ENCODE results near the gene C10orf53. TPM values are rescaled to one million over a fixed set of nuclear protein-coding genes. Genes with fewer than 3 reads are reported as not detected.

Gene C10orf53, protein sequence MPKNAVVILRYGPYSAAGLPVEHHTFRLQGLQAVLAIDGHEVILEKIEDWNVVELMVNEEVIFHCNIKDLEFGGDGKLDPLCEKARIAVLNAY
- total RNA-seq (2014; rRNA removed; shearing (Covaris generic)), result not detected in 2 replicates
- not detected in 2 replicates for polyA plus RNA-seq (2015; cell fraction: cytosol; rRNA removed)
- polyA plus RNA-seq (2015; cell fraction: nucleus; rRNA removed), result not detected in 2 replicates

GRCh38 chr10:49679480-49679893 is at the start of gene C10orf53:
TSS of gene C10orf53 (plus strand) at chr10:49679651. CDS start at chr10:49679698, 47 bp downstream.
- DNase-seq (ENCODE audit: low read depth), result no peak

DNA sequence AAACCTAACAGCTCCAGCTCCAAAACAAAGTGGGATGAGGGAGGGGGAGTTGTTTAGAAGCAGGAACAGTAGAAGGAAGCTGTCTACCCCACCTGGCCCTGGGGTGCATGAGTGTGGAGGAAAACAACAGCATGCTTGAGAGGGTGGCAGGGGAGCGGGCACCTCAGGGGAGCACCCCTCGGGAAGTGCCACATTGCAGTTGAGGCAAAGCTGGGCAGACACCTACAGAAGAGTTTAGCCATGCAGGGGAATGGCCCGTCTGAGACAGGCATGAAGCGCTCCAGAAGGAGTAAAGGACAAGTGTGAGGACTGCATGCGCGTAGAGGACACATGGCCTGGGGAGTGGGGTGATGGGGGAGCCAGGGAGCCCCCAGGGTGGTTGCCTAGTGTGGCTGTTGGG is 47.5 kb upstream of the C10orf53 start:
- DNase-seq (ENCODE audit: low read depth), result no peak

- no peak for DNase-seq (ENCODE audit: low read depth)
Observed at GRCh38 chr10:49632406-49633317, 46.8 kb upstream of the C10orf53 start.

GRCh38 chr10:49633327-49634068 is 46.0 kb upstream of the C10orf53 start:
- DNase-seq (ENCODE audit: low read depth), result no peak

DNA sequence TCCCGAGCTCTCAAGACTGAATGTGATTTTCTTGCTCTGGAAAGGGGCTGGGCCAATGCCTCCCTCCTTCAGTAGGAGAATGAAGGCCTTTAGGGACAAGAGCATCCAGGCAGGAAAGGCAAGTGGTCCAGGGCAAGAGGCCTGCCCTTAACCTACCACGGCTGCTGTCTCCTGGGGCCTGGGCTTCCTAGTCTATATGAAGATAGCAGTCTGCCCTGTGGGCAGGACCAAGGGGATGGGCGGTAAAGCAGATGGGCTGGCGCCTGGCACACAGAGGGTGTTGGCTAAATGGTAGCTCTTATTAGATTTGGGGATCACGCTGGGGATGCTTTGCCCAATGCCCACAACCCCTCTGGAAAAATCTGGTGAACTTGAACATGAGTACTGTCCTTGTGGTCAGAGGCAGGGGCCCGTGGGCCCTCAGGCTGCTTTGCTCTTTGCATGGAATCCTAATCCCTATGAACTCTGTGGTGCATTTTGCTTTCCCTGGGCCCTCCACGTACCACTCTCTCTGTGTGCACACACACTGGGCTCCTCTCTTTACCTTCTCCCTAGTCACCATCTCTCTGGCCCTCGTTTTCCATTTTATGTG is 45.3 kb upstream of the C10orf53 start:
- no peak for DNase-seq (ENCODE audit: low read depth)

- DNase-seq (ENCODE audit: low read depth), result no peak
Observed at GRCh38 chr10:49642311-49642710, 37.1 kb upstream of the C10orf53 start.

DNA sequence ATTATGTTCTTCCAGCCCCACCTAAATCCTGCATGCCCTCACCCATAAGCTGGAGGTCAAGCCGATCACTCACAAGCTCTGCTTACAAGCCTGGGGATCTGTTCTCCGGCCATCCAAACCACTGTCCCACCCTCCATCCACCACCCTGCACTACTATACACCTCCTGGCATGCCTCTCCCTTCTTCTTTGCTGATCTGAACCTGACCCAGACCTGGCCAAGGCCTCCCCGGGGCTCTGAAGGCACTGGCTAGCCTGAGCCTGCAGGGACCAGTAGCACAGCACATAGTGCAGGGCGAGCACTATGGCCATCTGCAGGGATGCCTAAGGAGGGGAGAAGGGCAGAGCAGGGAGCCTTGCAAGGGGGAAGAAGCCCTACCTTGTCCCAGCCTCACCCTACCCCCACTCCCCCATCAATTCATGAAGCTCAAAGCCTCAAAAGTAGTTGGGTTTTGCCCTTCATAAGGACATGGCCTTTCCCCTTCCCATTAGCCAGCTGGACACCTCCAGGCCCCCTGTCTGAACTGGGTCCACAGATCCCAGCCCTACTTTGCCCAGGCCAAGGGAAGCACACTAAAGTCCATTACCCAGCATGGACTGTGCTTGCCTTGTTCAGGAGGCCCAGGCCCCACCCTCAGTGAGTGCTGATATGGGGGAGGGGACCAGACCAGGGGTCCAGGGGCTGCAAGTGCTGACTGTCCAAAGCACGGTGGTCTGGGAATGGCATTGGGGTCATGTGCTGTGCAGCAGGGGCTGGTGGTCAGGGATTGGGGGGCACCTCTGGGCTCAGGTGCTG is 36.0 kb upstream of the C10orf53 start:
- no peak for DNase-seq (ENCODE audit: low read depth)

GRCh38 chr10:49644035-49644646 is 35.3 kb upstream of the C10orf53 start:
- no peak for DNase-seq (ENCODE audit: low read depth)

- DNase-seq (ENCODE audit: low read depth), result no peak
Observed at GRCh38 chr10:49645417-49645816, 34.0 kb upstream of the C10orf53 start.

DNA sequence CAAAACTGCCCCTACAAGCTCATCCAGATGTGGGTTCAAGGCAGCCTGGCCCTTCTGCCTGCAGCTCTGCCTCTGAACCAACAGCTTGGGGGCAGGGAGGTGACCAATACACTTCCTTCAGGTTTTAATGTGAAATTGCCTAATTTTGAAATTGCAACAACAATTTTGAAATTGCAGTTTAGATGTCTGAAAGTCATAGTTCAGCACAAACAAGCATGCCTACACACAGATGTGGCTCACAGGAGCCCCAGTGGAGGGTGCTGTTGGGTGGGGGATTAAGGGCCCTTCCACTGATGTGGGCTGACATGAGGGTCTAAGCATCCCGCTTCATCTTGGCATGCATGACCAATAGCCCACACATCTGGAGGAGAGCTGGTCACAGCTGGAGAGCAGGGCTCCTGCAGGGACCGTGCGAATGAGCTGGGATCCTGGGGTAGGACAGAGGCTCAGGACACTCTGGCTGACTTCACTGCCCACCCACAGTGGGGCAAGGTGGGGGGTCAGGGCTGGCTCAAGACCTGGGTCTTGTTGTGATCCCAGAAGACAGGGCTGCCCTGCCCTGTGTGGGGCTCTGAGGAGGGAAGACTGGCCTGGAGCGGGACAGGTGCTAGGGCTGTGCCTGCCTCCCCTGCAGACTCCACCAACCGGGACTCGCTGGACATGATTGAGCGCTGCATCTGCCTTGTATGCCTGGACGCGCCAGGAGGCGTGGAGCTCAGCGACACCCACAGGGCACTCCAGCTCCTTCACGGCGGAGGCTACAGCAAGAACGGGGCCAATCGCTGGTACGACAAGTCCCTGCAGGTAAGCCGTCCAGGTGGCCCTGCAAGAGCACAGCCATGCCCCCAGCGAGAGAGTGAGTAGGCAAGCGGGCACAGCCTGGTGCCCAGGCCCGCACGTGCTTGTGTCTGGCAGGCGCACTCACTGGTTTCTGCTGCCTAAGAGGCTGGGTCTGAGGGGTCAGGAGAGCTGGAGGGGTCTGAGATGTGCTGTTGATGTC is 33.3 kb upstream of the C10orf53 start:
- no peak for DNase-seq (ENCODE audit: low read depth)

DNA sequence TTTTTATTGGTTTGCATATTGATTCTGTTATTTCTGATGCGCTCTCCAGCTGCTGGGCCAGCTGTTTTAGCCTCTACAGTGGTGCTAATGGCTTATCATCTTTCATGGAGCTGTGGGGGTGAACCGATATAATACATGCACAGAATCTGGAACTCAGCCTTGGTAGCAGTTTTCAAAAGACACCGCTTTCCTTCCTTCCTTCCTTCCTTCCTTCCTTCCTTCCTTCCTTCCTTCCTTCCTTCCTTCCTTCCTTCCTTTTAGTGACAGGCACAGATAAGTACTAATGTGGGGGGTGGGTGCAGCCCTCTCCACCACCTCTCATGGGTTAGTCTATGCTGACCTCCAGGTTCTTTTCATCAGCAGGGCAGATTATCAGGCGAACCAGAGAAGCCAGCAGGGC is 31.9 kb upstream of the C10orf53 start:
- no peak for DNase-seq (ENCODE audit: low read depth)

DNA sequence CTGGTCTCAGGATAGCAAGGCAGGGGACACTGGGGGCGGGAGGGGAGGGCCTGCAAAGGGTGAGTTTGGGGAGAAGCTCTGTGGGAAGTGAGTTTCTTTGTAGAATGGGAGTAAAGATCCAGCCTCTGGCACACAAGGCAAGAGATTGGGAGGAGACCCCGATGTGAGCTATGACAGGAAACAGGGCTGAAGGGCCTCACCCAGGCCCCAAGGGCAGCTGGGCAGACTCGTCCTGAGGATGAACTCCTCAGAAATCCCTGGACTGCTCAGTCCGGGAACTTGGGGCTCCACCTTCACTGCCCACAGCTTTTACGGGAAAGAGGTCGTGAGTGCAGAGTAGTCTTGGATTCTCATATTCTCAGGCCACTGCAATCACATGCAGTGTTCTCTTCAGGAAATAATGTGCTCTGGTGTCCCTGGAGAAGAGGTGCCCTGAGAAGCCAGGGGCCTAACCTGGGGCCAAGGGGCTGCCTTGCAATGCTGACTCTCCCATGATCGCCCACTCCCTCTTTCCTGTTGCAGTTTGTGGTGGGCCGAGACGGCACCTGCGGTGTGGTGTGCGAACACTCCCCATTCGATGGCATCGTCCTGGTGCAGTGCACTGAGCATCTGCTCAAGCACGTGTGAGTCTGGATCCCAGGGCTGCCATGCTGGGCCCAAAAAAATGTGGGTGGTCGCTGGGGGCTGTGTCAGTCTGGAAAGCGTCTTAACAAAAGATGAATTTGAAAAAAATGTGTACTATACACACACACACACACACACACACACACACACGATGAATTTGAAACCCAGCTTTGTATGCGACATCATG is 31.3 kb upstream of the C10orf53 start:
- no peak for DNase-seq (ENCODE audit: low read depth)

DNA sequence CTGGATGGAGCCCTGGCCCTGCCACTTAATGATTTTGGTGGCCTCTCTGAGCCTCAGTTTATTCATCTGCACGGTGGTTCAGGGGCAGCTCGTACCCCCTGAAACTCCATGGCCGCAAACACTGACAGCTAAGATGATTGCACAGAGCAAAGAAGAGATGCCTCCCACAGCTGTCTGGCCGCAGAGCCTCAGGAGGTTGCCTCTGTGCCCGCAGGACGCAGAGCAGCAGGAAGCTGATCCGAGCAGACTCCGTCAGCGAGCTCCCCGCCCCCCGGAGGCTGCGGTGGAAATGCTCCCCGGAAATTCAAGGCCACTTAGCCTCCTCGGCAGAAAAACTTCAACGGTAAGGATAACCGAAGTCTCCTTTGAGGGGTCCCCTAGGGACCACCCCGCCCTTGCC is 30.2 kb upstream of the C10orf53 start:
- DNase-seq (ENCODE audit: low read depth), result no peak

GRCh38 chr10:49649936-49650723 is 29.3 kb upstream of the C10orf53 start:
- no peak for DNase-seq (ENCODE audit: low read depth)

GRCh38 chr10:49650724-49651034 is 28.8 kb upstream of the C10orf53 start:
- DNase-seq (ENCODE audit: low read depth), result no peak

GRCh38 chr10:49651039-49651835 is 28.2 kb upstream of the C10orf53 start:
- no peak for DNase-seq (ENCODE audit: low read depth)

GRCh38 chr10:49651917-49652316 is 27.5 kb upstream of the C10orf53 start:
- no peak for DNase-seq (ENCODE audit: low read depth)
